CD14-positive monocyte (primary cell): ENCODE data around the gene KAT5. TPM values are rescaled to one million over a fixed set of nuclear protein-coding genes. Genes with fewer than 3 reads are reported as not detected.

ENCODE experiments used
- DNase-seq, 3 donors: peaks; one replicate each; pipeline ENCODE4 v3.0.0-alpha.2; 2011 to 2022
- H2AFZ ChIP-seq: 2 replicates; pipeline ENCODE4 v1.6.0; 2012; ENCODE audit warnings: mild to moderate bottlenecking, low read depth, low read length, inconsistent platforms; ENCODE audit not compliant: insufficient read depth, poor library complexity, severe bottlenecking
- H3K27ac ChIP-seq, 2 donors: 1 replicate in 1 of 2; 2 replicates in 1 of 2; pipeline ENCODE4 v1.5.1; 2012 to 2013; ENCODE audit warnings: low read length in 2 of 2, control low read depth in 1 of 2, inconsistent platforms in 1 of 2, low read depth in 1 of 2, mild to moderate bottlenecking in 1 of 2
- H3K27me3 ChIP-seq, 2 donors: one replicate each; pipeline versions ENCODE4 v1.6.0 to v1.6.1; 2011 to 2013; ENCODE audit warnings: low read length in 2 of 2; ENCODE audit not compliant: control insufficient read depth in 2 of 2, insufficient read depth in 2 of 2
- H3K36me3 ChIP-seq, 2 donors: replicated peaks in 1 of 2; 1 replicate in 1 of 2; 2 replicates in 1 of 2; pipeline versions ENCODE4 v1.5.1 to v1.6.1; 2012 to 2013; ENCODE audit warnings: low read length in 2 of 2, control low read depth in 1 of 2, inconsistent platforms in 1 of 2, mild to moderate bottlenecking in 1 of 2; ENCODE audit not compliant: insufficient read depth in 2 of 2, control insufficient read depth in 1 of 2
- H3K4me1 ChIP-seq, 2 donors: 1 replicate in 1 of 2; 2 replicates in 1 of 2; pipeline versions ENCODE4 v1.5.1 to v1.6.1; 2012 to 2013; ENCODE audit warnings: low read length in 2 of 2, control low read depth in 1 of 2, inconsistent platforms in 1 of 2, mild to moderate bottlenecking in 1 of 2, moderate library complexity in 1 of 2; ENCODE audit not compliant: insufficient read depth in 2 of 2, control insufficient read depth in 1 of 2
- H3K4me2 ChIP-seq: replicated peaks from 2 replicates; pipeline ENCODE3; 2012; ENCODE audit warnings: low read length, moderate library complexity, mild to moderate bottlenecking; ENCODE audit not compliant: poor library complexity, severe bottlenecking; ENCODE audit errors: extremely low read depth
- H3K4me3 ChIP-seq, 3 experiments: fragments of 200-600 bp in 1 of 3; sonication (generic) in 1 of 3; replicated peaks in 1 of 3; 1 replicate in 2 of 3; 2 replicates in 1 of 3; pipeline ENCODE4 v1.5.1; 2011 to 2013; ENCODE audit warnings: low read length in 3 of 3, mild to moderate bottlenecking in 3 of 3, control low read depth in 2 of 3, low read depth in 2 of 3, inconsistent platforms in 1 of 3, moderate library complexity in 1 of 3
- H3K79me2 ChIP-seq: 2 replicates; pipeline ENCODE4 v1.6.0; 2012; ENCODE audit warnings: mild to moderate bottlenecking, control low read depth, inconsistent platforms, low read length, moderate library complexity; ENCODE audit not compliant: insufficient read depth
- H3K9ac ChIP-seq: 2 replicates; pipeline ENCODE4 v1.6.0; 2017; ENCODE audit warnings: low read length, mild to moderate bottlenecking; ENCODE audit not compliant: insufficient read depth, poor library complexity, severe bottlenecking
- H3K9me3 ChIP-seq, 2 donors: replicated peaks in 1 of 2; 1 replicate in 1 of 2; 2 replicates in 1 of 2; pipeline versions ENCODE4 v1.5.1 to v1.6.1; 2012 to 2013; ENCODE audit warnings: low read length in 2 of 2, control low read depth in 1 of 2; ENCODE audit not compliant: control insufficient read depth in 1 of 2, insufficient read depth in 1 of 2
- H4K20me1 ChIP-seq: 2 replicates; pipeline ENCODE4 v1.6.0; 2012; ENCODE audit warnings: mild to moderate bottlenecking, low read length, control low read depth, moderate library complexity; ENCODE audit not compliant: insufficient read depth
- H3K27ac Mint-ChIP-seq, 7 donors: one replicate each; pipeline ENCODE4 v1.8.0; 2020; ENCODE audit warnings: mild to moderate bottlenecking in 7 of 7, mixed read lengths in 7 of 7, moderate library complexity in 6 of 7, inconsistent platforms in 2 of 7
- H3K27me3 Mint-ChIP-seq, 3 donors: one replicate each; pipeline ENCODE4 v1.8.0; 2021 to 2022; ENCODE audit warnings: low read depth in 3 of 3, mild to moderate bottlenecking in 3 of 3, mixed read lengths in 3 of 3, moderate library complexity in 3 of 3, inconsistent platforms in 1 of 3
- H3K36me3 Mint-ChIP-seq, 2 donors: one replicate each; pipeline ENCODE4 v1.8.0; 2020; ENCODE audit warnings: mixed read lengths in 2 of 2, inconsistent platforms in 1 of 2, mild to moderate bottlenecking in 1 of 2
- H3K4me1 Mint-ChIP-seq: one replicate; pipeline ENCODE4 v1.8.0; 2020; ENCODE audit warnings: mild to moderate bottlenecking, mixed read lengths
- H3K4me3 Mint-ChIP-seq, 2 donors: one replicate each; pipeline ENCODE4 v1.8.0; 2020; ENCODE audit warnings: mild to moderate bottlenecking in 2 of 2, mixed read lengths in 2 of 2, moderate library complexity in 1 of 2
- H3K9me3 Mint-ChIP-seq, 7 donors: one replicate each; pipeline ENCODE4 v1.8.0; 2020 to 2022; ENCODE audit warnings: mixed read lengths in 7 of 7, mild to moderate bottlenecking in 6 of 7, moderate library complexity in 6 of 7, inconsistent platforms in 2 of 7
- CTCF ChIP-seq: fragments of 200-600 bp; IDR thresholded peaks from one replicate; pipeline ENCODE4 v1.8.0; 2022; ENCODE audit warnings: antibody characterized with exemption, mild to moderate bottlenecking
- WGBS: methylation state at CpG from one replicate; pipeline ENCODE4 v1.1.5; 2013; ENCODE audit warnings: missing lambda C conversion rate; ENCODE audit not compliant: insufficient coverage; 5-methylcytosine and 5-hydroxymethylcytosine counted together
- intact Hi-C, 2 donors: fragments of 100-400 bp; cut with micrococcal nuclease; formaldehyde crosslinking; loops; one replicate each; pipeline versions ENCODE4 v1.15.0 to v1.15.1; 2023
- polyA plus RNA-seq, 3 donors: library from polyadenylated mRNA; depleted of rRNA in 1 of 3; unstranded in 2 of 3; stranded (reverse) in 1 of 3; fragments of 300-500 nt in 2 of 3; fragments of >200 nt in 1 of 3; fragmentation: Illumina TruSeq in 2 of 3; gene quantifications; 1 replicate in 2 of 3; 2 replicates in 1 of 3; pipeline ENCODE4 v1.2.3, GENCODE V29; 2012 to 2021

KAT5 gene
- polyA plus RNA-seq, 3 donors: 32.5 to 48.7 (median 33.1) TPM

- DNase-seq: no peak
- Mint-ChIP-seq H3K9me3 (peaks cover 0 to 3% (median 0%) of the 10 kb centered on the region in 7 donors), H3K4me3 (no peak overlapping the region), H3K27me3 (peaks cover 0 to 3% (median 3%) of the 10 kb centered on the region in 3 donors), H3K36me3 (no peaks in the 10 kb centered on the region), H3K4me1 (peaks cover 6% of the 10 kb centered on the region), H3K27ac (no peak overlapping the region)
- intact Hi-C loops: loop anchor here in 1 of 2 donors (10.0 kb wide), 1 partner anchor 77 kb away; no protein-coding TSS in a partner anchor
- Histone ChIP-seq H2AFZ (no peak overlapping the region), H3K9ac (no peak overlapping the region), H3K4me3 (no peak overlapping the region), H3K27ac (no peak overlapping the region), H3K4me2 (no peak overlapping the region), H3K36me3 (no peaks in the 10 kb centered on the region), H3K9me3 (no peaks in the 10 kb centered on the region), H3K79me2 (no peaks in the 10 kb centered on the region), H3K27me3 (no peaks in the 10 kb centered on the region), H4K20me1 (no peaks in the 10 kb centered on the region), H3K4me1 (peaks cover 0 to 4% of the 10 kb centered on the region in 2 donors)
- no CpG with 5 or more reads among the region's 1 CpG for WGBS
- TF ChIP-seq CTCF: no peak
Observed at GRCh38 chr11:65701686-65702085, 10.4 kb upstream of the KAT5 start.

- peaks cover 2 to 3% (median 2%) of the 10 kb centered on the region in 3 donors for H3K27me3 Mint-ChIP-seq
- no peaks in the 10 kb centered on the region for H3K27me3 ChIP-seq
- peaks cover 0 to 4% of the 10 kb centered on the region in 2 donors for H3K4me1 ChIP-seq
- no peak overlapping the region for H3K4me2 ChIP-seq
- intact Hi-C loops: loop anchor here in 1 of 2 donors (10.0 kb wide), 1 partner anchor 79 kb away; no protein-coding TSS in a partner anchor
- H4K20me1 ChIP-seq: no peaks in the 10 kb centered on the region
- peaks cover 6% of the 10 kb centered on the region for H3K4me1 Mint-ChIP-seq
- H3K27ac Mint-ChIP-seq: no peak overlapping the region
- H2AFZ ChIP-seq: no peak overlapping the region
- H3K9me3 Mint-ChIP-seq: peaks cover 0 to 1% (median 0%) of the 10 kb centered on the region in 7 donors
- no peaks in the 10 kb centered on the region for H3K9me3 ChIP-seq
- H3K9ac ChIP-seq: no peak overlapping the region
- no peaks in the 10 kb centered on the region for H3K36me3 Mint-ChIP-seq
- no peak for DNase-seq
- WGBS: 100% methylated on average over 1 of the region's 4 CpGs
- H3K27ac ChIP-seq: no peak overlapping the region
- no peak overlapping the region for H3K4me3 Mint-ChIP-seq
- H3K4me3 ChIP-seq: no peak overlapping the region
- no peaks in the 10 kb centered on the region for H3K36me3 ChIP-seq
- H3K79me2 ChIP-seq: no peaks in the 10 kb centered on the region
- no peak for TF ChIP-seq CTCF
Observed at GRCh38 chr11:65703846-65704245, 8.2 kb upstream of the KAT5 start.
